ENCODE measurements around the gene ST3GAL3.

ST3GAL3 gene

DNA sequence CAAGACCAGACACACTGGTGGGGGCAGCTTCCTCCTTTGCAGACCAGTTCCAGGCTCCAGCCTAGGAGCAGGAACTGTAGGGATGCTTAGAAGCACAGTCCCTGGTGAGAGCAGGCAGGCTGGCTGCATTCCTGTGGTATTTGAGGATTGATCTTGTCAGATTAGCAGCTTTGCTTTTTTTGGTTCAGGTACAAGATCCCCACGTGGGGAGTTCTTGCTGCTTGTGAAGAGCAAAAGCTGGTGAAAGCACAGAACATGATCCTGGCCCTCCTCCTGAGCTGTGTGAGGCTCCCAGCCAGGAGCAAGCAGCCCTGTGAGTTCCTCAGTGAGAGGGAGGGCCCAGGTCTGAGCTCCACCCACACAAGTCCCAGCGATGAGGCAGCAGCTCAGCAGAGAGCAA, 151.0 kb downstream of the ST3GAL3 start:
- peaks cover 6% of the 10 kb centered on the region for H3K36me3 ChIP-seq (ENCODE audit: control insufficient read depth, insufficient read depth, low read length)
- no peak overlapping the region for H3K4me3 ChIP-seq (replicated peaks; ENCODE audit: low read depth, low read length)
- DNase-seq (ENCODE audit: extremely low read depth, insufficient read length): no peak
- no peaks in the 10 kb centered on the region for H3K27me3 ChIP-seq (replicated peaks; ENCODE audit: control insufficient read depth, insufficient read depth, low read length)
- TF ChIP-seq, protein P1, sequence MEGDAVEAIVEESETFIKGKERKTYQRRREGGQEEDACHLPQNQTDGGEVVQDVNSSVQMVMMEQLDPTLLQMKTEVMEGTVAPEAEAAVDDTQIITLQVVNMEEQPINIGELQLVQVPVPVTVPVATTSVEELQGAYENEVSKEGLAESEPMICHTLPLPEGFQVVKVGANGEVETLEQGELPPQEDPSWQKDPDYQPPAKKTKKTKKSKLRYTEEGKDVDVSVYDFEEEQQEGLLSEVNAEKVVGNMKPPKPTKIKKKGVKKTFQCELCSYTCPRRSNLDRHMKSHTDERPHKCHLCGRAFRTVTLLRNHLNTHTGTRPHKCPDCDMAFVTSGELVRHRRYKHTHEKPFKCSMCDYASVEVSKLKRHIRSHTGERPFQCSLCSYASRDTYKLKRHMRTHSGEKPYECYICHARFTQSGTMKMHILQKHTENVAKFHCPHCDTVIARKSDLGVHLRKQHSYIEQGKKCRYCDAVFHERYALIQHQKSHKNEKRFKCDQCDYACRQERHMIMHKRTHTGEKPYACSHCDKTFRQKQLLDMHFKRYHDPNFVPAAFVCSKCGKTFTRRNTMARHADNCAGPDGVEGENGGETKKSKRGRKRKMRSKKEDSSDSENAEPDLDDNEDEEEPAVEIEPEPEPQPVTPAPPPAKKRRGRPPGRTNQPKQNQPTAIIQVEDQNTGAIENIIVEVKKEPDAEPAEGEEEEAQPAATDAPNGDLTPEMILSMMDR (IDR thresholded peaks at IDR 0.05; ENCODE audit: insufficient read depth, low read length, poor library complexity, severe bottlenecking): no peak

DNA sequence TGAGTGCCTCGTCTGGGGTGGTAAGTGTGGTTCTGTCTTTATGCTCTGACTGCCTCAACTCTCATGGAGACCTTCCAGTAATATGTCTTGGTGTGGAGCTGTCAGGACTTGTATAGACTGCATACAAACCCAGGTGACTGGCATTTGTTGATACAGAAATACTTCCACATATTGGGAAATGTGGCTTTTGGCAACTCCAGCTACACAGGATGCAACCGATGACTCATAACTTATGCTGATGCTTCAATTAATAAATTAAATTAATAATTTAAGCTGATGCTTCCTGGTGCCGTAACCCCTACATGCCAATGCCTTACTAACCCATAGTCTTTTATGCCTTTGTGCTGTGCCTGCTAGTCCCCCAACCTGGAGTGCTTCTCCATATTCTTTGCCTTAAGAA, 154.0 kb downstream of the ST3GAL3 start:
- no peak for DNase-seq (ENCODE audit: extremely low read depth, insufficient read length)
- TF ChIP-seq, protein P1 (IDR thresholded peaks at IDR 0.05; ENCODE audit: insufficient read depth, low read length, poor library complexity, severe bottlenecking): no peak
- H3K36me3 ChIP-seq (ENCODE audit: control insufficient read depth, insufficient read depth, low read length): peaks cover 6% of the 10 kb centered on the region

DNA sequence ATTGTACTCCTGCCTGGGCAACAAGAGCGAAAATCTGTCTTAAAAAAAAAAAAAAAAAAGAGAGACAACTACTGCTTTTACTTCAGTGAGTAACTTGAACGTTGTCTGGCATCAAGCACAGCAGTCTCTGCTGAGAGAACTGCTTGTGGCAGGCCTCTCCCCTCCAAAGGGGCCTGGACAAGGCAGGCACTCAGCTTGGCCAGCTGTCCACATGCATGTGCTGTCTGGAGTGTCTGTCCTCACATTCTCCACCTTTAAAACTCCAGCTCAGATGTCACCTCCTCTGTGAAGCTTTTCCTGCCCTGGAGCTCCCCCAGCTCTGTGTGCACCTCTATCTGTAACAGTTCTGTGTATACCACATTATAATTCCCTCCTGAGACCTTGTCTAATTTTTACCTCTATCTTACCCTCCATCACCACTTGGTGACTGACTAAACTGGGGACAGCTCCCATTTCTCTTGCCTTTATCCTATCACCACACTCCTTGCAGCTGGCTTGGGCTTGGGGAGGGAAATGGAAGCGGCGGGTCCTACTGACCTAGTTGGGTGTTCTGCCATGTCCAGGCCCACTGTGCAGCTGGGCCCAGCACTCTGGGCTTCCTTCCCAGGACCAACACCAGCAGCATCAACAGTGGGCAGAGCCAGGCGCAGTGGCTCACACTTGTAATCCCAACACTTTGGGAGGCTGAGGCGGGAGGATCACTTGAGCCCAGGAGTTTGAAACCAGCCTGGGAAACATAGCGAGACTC, 154.8 kb downstream of the ST3GAL3 start:
- DNase-seq (ENCODE audit: extremely low read depth, insufficient read length): no peak
- TF ChIP-seq, protein P1 (IDR thresholded peaks at IDR 0.05; ENCODE audit: insufficient read depth, low read length, poor library complexity, severe bottlenecking): no peak
- no peak overlapping the region for H3K4me3 ChIP-seq (replicated peaks; ENCODE audit: low read depth, low read length)
- no peaks in the 10 kb centered on the region for H3K27me3 ChIP-seq (replicated peaks; ENCODE audit: control insufficient read depth, insufficient read depth, low read length)
- H3K36me3 ChIP-seq (ENCODE audit: control insufficient read depth, insufficient read depth, low read length): peaks cover 6% of the 10 kb centered on the region

More for the DNA sequence above, 154.0 kb downstream of the ST3GAL3 start:
- no peaks in the 10 kb centered on the region for H3K27me3 ChIP-seq (replicated peaks; ENCODE audit: control insufficient read depth, insufficient read depth, low read length)
- H3K4me3 ChIP-seq (replicated peaks; ENCODE audit: low read depth, low read length): no peak overlapping the region

DNA sequence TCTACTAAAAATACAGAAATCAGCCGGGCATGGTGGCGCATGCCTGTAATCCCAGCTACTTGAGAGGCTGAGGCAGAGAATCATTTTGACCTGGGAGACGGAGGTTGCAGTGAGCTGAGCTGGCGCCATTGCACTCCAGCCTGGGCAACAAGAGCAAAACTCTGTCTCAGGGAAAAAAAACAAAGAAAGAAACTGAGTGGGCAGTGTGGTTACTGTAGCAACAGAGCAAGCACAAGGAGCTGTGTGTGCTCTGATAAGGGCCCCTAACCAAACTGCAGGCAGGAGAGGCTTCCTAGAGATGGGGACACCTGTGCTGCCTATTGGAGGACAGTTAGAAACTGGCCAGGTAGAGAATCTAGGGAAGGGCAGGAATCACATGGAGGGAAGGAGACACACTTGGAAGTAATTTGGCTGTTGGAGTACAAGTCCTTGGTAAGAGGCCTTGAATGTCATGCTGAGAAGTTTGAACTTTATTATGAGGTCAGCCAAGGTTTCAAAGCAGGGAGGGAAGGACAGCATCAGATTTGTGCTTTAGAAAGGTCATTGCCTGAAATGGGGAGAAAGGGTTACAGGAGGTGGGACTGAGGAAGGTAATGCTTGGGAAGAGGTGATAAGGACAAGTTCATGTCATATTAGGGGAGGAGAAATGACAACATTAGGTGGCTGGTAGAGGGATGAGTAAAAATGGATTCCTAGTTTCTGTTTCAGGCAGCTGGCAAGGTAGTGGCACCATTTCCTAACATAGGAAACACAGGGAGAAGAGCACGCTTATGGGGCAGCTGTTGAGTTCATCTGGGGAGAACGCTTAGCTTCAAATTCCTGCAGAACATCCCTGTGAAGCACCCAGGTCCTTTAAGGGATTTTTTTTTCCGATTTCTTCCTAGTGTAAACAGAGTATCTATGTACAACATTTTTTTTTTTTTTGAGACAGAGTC, 157.0 kb downstream of the ST3GAL3 start:
- TF ChIP-seq, protein P1 (IDR thresholded peaks at IDR 0.05; ENCODE audit: insufficient read depth, low read length, poor library complexity, severe bottlenecking): no peak
- no peaks in the 10 kb centered on the region; the same call in none of the 2 replicates for H3K36me3 ChIP-seq (ENCODE audit: control insufficient read depth, insufficient read depth, low read length)
- no peaks in the 10 kb centered on the region for H3K27me3 ChIP-seq (replicated peaks; ENCODE audit: control insufficient read depth, insufficient read depth, low read length)
- no peak for DNase-seq (ENCODE audit: extremely low read depth, insufficient read length)
- no peak overlapping the region for H3K4me3 ChIP-seq (replicated peaks; ENCODE audit: low read depth, low read length)

DNA sequence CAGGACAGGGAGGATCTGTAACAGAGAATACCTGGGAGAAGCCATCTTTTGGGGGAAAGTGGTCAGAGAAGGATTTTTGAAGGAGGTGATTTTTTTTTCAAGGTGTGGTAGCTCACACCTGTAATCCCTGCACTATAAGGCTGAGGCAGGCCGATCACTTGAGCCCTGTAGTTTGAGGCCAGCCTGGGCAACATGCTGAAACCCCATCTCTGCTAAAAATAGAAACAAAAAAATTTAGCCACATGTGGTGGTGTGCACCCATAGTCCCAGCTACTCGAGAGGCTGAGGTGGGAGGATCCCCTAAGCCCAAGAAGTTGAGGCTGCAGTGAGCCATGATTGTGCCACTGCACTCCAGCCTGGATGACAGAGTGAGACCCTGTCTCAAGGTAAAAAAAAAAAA, 158.9 kb downstream of the ST3GAL3 start:
- no peak for DNase-seq (ENCODE audit: extremely low read depth, insufficient read length)
- TF ChIP-seq, protein P1 (IDR thresholded peaks at IDR 0.05; ENCODE audit: insufficient read depth, low read length, poor library complexity, severe bottlenecking): no peak
- no peaks in the 10 kb centered on the region; the same call in none of the 2 replicates for H3K36me3 ChIP-seq (ENCODE audit: control insufficient read depth, insufficient read depth, low read length)
- no peak overlapping the region for H3K4me3 ChIP-seq (replicated peaks; ENCODE audit: low read depth, low read length)
- no peaks in the 10 kb centered on the region for H3K27me3 ChIP-seq (replicated peaks; ENCODE audit: control insufficient read depth, insufficient read depth, low read length)

Measured in GM06990 (cell line).